ENCODE data around the gene HNMT. TPM values are rescaled to one million over a fixed set of nuclear protein-coding genes. Genes with fewer than 3 reads are reported as not detected.

HNMT gene
- total RNA-seq, 1 experiment from 2014 or later, result 56.5 TPM

DNA sequence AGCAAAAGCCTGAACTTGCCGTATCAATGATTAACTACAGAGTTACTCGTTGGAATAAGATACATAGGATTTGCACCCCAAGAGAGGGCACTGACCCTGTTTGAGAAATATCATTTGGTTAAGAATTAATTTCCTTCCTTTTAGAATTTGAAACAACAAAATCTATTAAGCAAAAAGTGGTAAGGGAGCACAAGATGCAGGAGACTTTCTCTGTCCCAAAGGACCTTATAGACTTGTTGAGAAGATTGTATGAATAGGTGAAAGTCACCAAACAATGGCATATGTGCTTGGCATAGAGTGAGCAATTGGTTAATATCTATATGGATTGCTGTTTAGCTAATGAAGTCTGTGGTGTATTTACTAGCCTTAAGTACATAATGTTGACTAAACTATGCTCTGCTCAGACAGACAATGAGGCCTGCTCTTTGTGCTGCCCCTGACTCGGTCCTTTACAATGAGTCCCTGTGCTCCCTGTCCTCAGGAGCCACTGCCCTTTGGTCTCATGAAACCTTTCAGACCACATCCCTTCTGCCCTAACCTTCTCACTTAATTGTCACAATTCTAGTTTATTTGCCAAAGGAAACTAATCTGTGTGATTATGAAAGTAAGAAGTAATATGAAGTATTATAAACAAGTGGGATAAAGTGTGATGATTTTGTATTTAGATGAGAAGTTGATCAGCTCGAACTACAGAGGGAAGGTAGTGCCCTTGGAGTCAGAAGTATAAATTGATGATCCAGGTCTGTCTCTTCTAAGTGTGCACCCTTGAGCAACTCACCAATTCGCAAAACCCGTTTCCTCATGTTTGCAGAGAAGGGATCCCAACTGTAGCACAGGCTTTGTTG lies 21.2 kb upstream of the HNMT start:
- intact Hi-C loops (cut with micrococcal nuclease; ENCODE audit: unreplicated experiment), result loop anchor here (10.0 kb wide), 1 partner anchor 432 kb away; no protein-coding TSS in a partner anchor
- BruUV-seq (replicated peaks), result no TSS peak
- H3K27ac Mint-ChIP-seq (ENCODE audit: unreplicated experiment), result peak overlapping the region; percentile 56
- TF ChIP-seq CTCF (IDR thresholded peaks at IDR 0.05; ENCODE audit: unreplicated experiment), result no peak
- no peaks in the 10 kb centered on the region for H3K36me3 Mint-ChIP-seq (ENCODE audit: insufficient read depth, unreplicated experiment)
- H3K27me3 Mint-ChIP-seq (ENCODE audit: unreplicated experiment), result no peaks in the 10 kb centered on the region
- CTCF ChIA-PET, result interaction anchor here (0.9 to 1.2 kb wide), 2 partner anchors 34 to 147 kb away, joined by 3 read pairs; no protein-coding TSS in a partner anchor
- peaks cover 55% of the 10 kb centered on the region for H3K4me1 Mint-ChIP-seq (ENCODE audit: low read depth, unreplicated experiment)
- DNase-seq, result no peak
- no peaks in the 10 kb centered on the region for H3K9me3 Mint-ChIP-seq (ENCODE audit: low read depth, unreplicated experiment)
- H3K4me3 Mint-ChIP-seq (ENCODE audit: low read depth, unreplicated experiment), result peak overlapping the region; percentile 8

GRCh38 chr2:137943678-137944347 lies 20.5 kb upstream of the HNMT start:
- CTCF ChIA-PET, result interaction anchor here (0.9 to 1.2 kb wide), 2 partner anchors 34 to 147 kb away, joined by 3 read pairs; no protein-coding TSS in a partner anchor
- no TSS peak for BruUV-seq (replicated peaks)
- H3K4me1 Mint-ChIP-seq (ENCODE audit: low read depth, unreplicated experiment), result peaks cover 58% of the 10 kb centered on the region
- no peak overlapping the region for H3K4me3 Mint-ChIP-seq (ENCODE audit: low read depth, unreplicated experiment)
- H3K36me3 Mint-ChIP-seq (ENCODE audit: insufficient read depth, unreplicated experiment), result no peaks in the 10 kb centered on the region
- no peak for TF ChIP-seq CTCF (IDR thresholded peaks at IDR 0.05; ENCODE audit: unreplicated experiment)
- no peaks in the 10 kb centered on the region for H3K27me3 Mint-ChIP-seq (ENCODE audit: unreplicated experiment)
- H3K27ac Mint-ChIP-seq (ENCODE audit: unreplicated experiment), result no peak overlapping the region
- H3K9me3 Mint-ChIP-seq (ENCODE audit: low read depth, unreplicated experiment), result no peaks in the 10 kb centered on the region
- DNase-seq, result no peak
- intact Hi-C loops (cut with micrococcal nuclease; ENCODE audit: unreplicated experiment), result loop anchor here (10.0 kb wide), 1 partner anchor 431 kb away; no protein-coding TSS in a partner anchor

DNA sequence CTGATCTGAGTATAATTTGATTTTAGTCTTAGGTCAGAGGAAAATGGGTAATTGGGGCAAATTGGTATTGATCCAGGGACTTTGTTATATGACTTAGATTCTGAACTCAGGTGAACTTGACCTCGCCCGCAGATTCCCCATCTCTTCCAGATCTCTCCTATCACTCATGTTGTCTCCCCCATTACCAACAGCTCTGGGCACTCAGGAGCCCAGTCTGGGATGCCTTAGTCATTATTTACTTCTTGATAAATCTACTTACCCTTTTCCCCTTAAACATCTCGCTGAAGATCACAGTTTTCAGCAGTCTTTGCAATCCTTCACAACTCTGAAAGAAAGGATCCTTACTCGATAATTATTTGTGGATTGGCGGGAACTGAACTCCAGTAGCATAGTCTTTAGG lies 19.6 kb upstream of the HNMT start:
- Mint-ChIP-seq H3K9me3 (ENCODE audit: low read depth, unreplicated experiment) (no peaks in the 10 kb centered on the region), H3K4me3 (ENCODE audit: low read depth, unreplicated experiment) (no peak overlapping the region), H3K27ac (ENCODE audit: unreplicated experiment) (no peak overlapping the region), H3K4me1 (ENCODE audit: low read depth, unreplicated experiment) (peaks cover 67% of the 10 kb centered on the region), H3K27me3 (ENCODE audit: unreplicated experiment) (no peaks in the 10 kb centered on the region), H3K36me3 (ENCODE audit: insufficient read depth, unreplicated experiment) (no peaks in the 10 kb centered on the region)
- BruUV-seq (replicated peaks), result no TSS peak
- intact Hi-C loops (cut with micrococcal nuclease; ENCODE audit: unreplicated experiment), result loop anchor here (5.0 to 10.0 kb wide), 2 partner anchors 78 to 430 kb away; no protein-coding TSS in a partner anchor
- no peak for TF ChIP-seq CTCF (IDR thresholded peaks at IDR 0.05; ENCODE audit: unreplicated experiment)
- DNase-seq, result no peak
- CTCF ChIA-PET, result no interaction called here

DNA sequence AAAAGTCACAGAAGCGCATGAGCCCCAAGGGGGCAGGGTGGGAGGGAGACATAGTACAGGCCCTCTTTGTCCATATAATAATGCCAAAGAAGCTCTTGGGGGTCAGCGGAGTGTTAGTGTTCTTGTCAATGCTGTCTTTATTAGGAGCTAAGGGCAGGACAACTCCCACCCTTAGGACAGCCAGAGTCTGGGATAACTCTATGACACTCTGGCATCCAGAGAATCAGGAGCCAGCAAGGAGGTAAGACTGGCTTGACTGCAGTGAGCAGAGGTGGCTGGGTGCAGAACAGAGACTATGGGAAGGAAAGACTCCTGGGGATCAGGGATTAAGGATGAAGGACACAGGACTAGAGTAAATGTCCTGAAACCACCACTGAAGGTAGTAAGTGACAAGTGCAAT lies 19.0 kb upstream of the HNMT start:
- intact Hi-C loops (cut with micrococcal nuclease; ENCODE audit: unreplicated experiment), result loop anchor here (5.0 to 10.0 kb wide), 2 partner anchors 77 to 430 kb away; no protein-coding TSS in a partner anchor
- Mint-ChIP-seq H3K9me3 (ENCODE audit: low read depth, unreplicated experiment) (no peaks in the 10 kb centered on the region), H3K27me3 (ENCODE audit: unreplicated experiment) (no peaks in the 10 kb centered on the region), H3K4me3 (ENCODE audit: low read depth, unreplicated experiment) (no peak overlapping the region), H3K36me3 (ENCODE audit: insufficient read depth, unreplicated experiment) (no peaks in the 10 kb centered on the region), H3K27ac (ENCODE audit: unreplicated experiment) (no peak overlapping the region), H3K4me1 (ENCODE audit: low read depth, unreplicated experiment) (peaks cover 72% of the 10 kb centered on the region)
- CTCF ChIA-PET, result no interaction called here
- DNase-seq, result no peak
- no peak for TF ChIP-seq CTCF (IDR thresholded peaks at IDR 0.05; ENCODE audit: unreplicated experiment)
- no TSS peak for BruUV-seq (replicated peaks)

All from Calu3 (cell line).